ENCODE data around the gene SDR9C7. TPM values are rescaled to one million over a fixed set of nuclear protein-coding genes. Genes with fewer than 3 reads are reported as not detected.

Gene SDR9C7
- total and polyA plus RNA-seq, 2 experiments from 2014 or later: not detected

- H3K36me3 ChIP-seq (replicated peaks; ENCODE audit: insufficient read depth, low read depth): no peaks in the 10 kb centered on the region
- H4K20me1 ChIP-seq (ENCODE audit: insufficient read depth, poor library complexity, severe bottlenecking): no peaks in the 10 kb centered on the region
- TF ChIP-seq EZH2phosphoT487 (IDR thresholded peaks at IDR 0.05; ENCODE audit: low read depth, severe bottlenecking, unreplicated experiment) (no peak), EZH2 (IDR thresholded peaks at IDR 0.05; ENCODE audit: borderline replicate concordance) (no peak), CTCF (IDR thresholded peaks at IDR 0.05; ENCODE audit: poor library complexity) (no peak)
- DNase-seq (ENCODE audit: low spot score): no peak
- H3K9me2 ChIP-seq (replicated peaks; ENCODE audit: insufficient read depth): no peaks in the 10 kb centered on the region
- no peaks in the 10 kb centered on the region for H3K79me2 ChIP-seq
- peaks cover 9% of the 10 kb centered on the region for H3K4me1 ChIP-seq (ENCODE audit: insufficient read depth)
- H2AFZ ChIP-seq: no peak within 1 kb of the TSS
- H3K9me3 ChIP-seq (ENCODE audit: low read depth): no peaks in the 10 kb centered on the region
- H3K4me2 ChIP-seq: no peak within 1 kb of the TSS
- H3K27ac ChIP-seq: no peak within 1 kb of the TSS
- H3K27me3 ChIP-seq: no peaks in the 10 kb centered on the region
- H3K4me3 ChIP-seq: no peak within 1 kb of the TSS
- WGBS (ENCODE audit: low lambda C conversion rate, missing lambda C conversion rate): 77% methylated on average over 10 of the region's 10 CpGs
These were observed 23.2 kb upstream of the SDR9C7 start, which contains the start of gene RDH16 for GRCh38 chr12:56957229-56958052. Gene RDH16, minus strand, starts transcription at chr12:56957608. Its CDS starts 146 bp downstream, at chr12:56957462.

- no peak for DNase-seq (ENCODE audit: low spot score)
- Histone ChIP-seq H2AFZ (no peak overlapping the region), H3K4me3 (no peak overlapping the region), H3K27ac (no peak overlapping the region), H3K4me2 (no peak overlapping the region), H3K79me2 (no peaks in the 10 kb centered on the region), H3K9me2 (replicated peaks; ENCODE audit: insufficient read depth) (no peaks in the 10 kb centered on the region), H3K4me1 (ENCODE audit: insufficient read depth) (peaks cover 9% of the 10 kb centered on the region), H3K36me3 (replicated peaks; ENCODE audit: insufficient read depth, low read depth) (no peaks in the 10 kb centered on the region), H3K9me3 (ENCODE audit: low read depth) (no peaks in the 10 kb centered on the region), H4K20me1 (ENCODE audit: insufficient read depth, poor library complexity, severe bottlenecking) (no peaks in the 10 kb centered on the region), H3K27me3 (no peaks in the 10 kb centered on the region)
- 74% methylated on average over 2 of the region's 2 CpGs for WGBS (ENCODE audit: low lambda C conversion rate, missing lambda C conversion rate)
- no peak for TF ChIP-seq EZH2 (IDR thresholded peaks at IDR 0.05; ENCODE audit: borderline replicate concordance)
- TF ChIP-seq EZH2phosphoT487 (IDR thresholded peaks at IDR 0.05; ENCODE audit: low read depth, severe bottlenecking, unreplicated experiment): no peak
- no peak for TF ChIP-seq CTCF (IDR thresholded peaks at IDR 0.05; ENCODE audit: poor library complexity)
These were observed 21.5 kb upstream of the SDR9C7 start for GRCh38 chr12:56955631-56956256.

- H2AFZ ChIP-seq: no peak overlapping the region
- H3K4me1 ChIP-seq (ENCODE audit: insufficient read depth): peaks cover 9% of the 10 kb centered on the region
- H3K4me2 ChIP-seq: no peak overlapping the region
- no peak overlapping the region for H3K4me3 ChIP-seq
- H3K27ac ChIP-seq: no peak overlapping the region
- H3K27me3 ChIP-seq: no peaks in the 10 kb centered on the region
- no peaks in the 10 kb centered on the region for H3K9me2 ChIP-seq (replicated peaks; ENCODE audit: insufficient read depth)
- H3K79me2 ChIP-seq: no peaks in the 10 kb centered on the region
- 83% methylated on average over 6 of the region's 6 CpGs for WGBS (ENCODE audit: low lambda C conversion rate, missing lambda C conversion rate)
- TF ChIP-seq EZH2 (IDR thresholded peaks at IDR 0.05; ENCODE audit: borderline replicate concordance) (no peak), CTCF (IDR thresholded peaks at IDR 0.05; ENCODE audit: poor library complexity) (no peak), EZH2phosphoT487 (IDR thresholded peaks at IDR 0.05; ENCODE audit: low read depth, severe bottlenecking, unreplicated experiment) (no peak)
- H3K9me3 ChIP-seq (ENCODE audit: low read depth): no peaks in the 10 kb centered on the region
- no peaks in the 10 kb centered on the region for H3K36me3 ChIP-seq (replicated peaks; ENCODE audit: insufficient read depth, low read depth)
- DNase-seq (ENCODE audit: low spot score): no peak
- H4K20me1 ChIP-seq (ENCODE audit: insufficient read depth, poor library complexity, severe bottlenecking): no peaks in the 10 kb centered on the region
These were observed 20.7 kb upstream of the SDR9C7 start for GRCh38 chr12:56954958-56955355.

All from hepatocyte (in vitro differentiated cells).